A673 (cell line): ENCODE data around the gene MYO7B.

Experiments used
- CTCF ChIP-seq: fragments of 300-800, 200-600 bp; sonication (generic); conservative IDR thresholded peaks from 2 replicates; pipeline ENCODE4 v1.5.1; 2017; ENCODE audit warnings: low read depth, mild to moderate bottlenecking, antibody characterized with exemption, low read length, moderate library complexity, mixed read lengths
- EZH2 ChIP-seq: fragments of 200-600 bp; sonication (generic); IDR thresholded peaks from 2 replicates; pipeline ENCODE4 v1.6.1; 2017; ENCODE audit warnings: borderline replicate concordance, low read depth, mild to moderate bottlenecking, mixed read lengths, antibody characterized with exemption, low read length; ENCODE audit not compliant: poor library complexity, severe bottlenecking

GRCh38 chr2:127629637-127630036, 94.2 kb downstream of the MYO7B start:
- TF ChIP-seq CTCF (no peak), EZH2 (no peak)
